HCT116 (cell line): ENCODE results near the gene STX1B. TPM values are rescaled to one million over a fixed set of nuclear protein-coding genes. Genes with fewer than 3 reads are reported as not detected.
A peak's percentile ranks its signal among the peaks of the same experiment; 100 is the strongest.

ENCODE experiments used
- ATAC-seq: fragments of 200-7000 bp; cut with Tn5 transposase; 2 replicates; pipeline ENCODE4 v1.9.1; 2020; ENCODE audit warnings: mild to moderate bottlenecking, moderate library complexity
- BruUV-seq: library from RNA; stranded (reverse); fragments of 400-500 nt; replicated peaks from 2 replicates; lab custom pipeline; 2021; lab: Mats Ljungman, UMichigan
- CTCF ChIA-PET: fragments of 300-600 bp; sonication (Branson Sonifier 250); formaldehyde crosslinking; loops from one replicate; lab custom pipeline; 2021; ENCODE audit warnings: antibody characterized with exemption; lab: Charles Lee
- POLR2A ChIA-PET: fragments of 300-600, 350-600 bp; sonication (Branson Sonifier 250); formaldehyde crosslinking; loops from one replicate; lab custom pipeline; 2021; ENCODE audit warnings: antibody characterized with exemption; lab: Charles Lee
- RAD21 ChIA-PET, 2 experiments: fragments of 300-600 bp; sonication (Branson Sonifier 250); formaldehyde crosslinking; loops; one replicate each; lab custom pipeline; 2023; ENCODE audit warnings: low total read pairs in 2 of 2; ENCODE audit not compliant: uncharacterized antibody in 2 of 2, unreplicated experiment in 2 of 2, low non-redundant PET in 1 of 2; lab: Charles Lee
- DNase-seq: peaks from one replicate; pipeline ENCODE4 v3.0.0-alpha.2; 2010; ENCODE audit warnings: low read depth, low spot score
- H2AFZ ChIP-seq: fragments of 200-600 bp; shearing (Covaris generic), sonication (generic); 2 replicates; pipeline ENCODE4 v1.6.1; 2017; ENCODE audit warnings: low read depth, mixed run types, mixed read lengths, antibody characterized with exemption, low read length; ENCODE audit not compliant: poor library complexity, severe bottlenecking
- H3K27ac ChIP-seq: 2 replicates; pipeline ENCODE4 v1.5.1; 2012; ENCODE audit warnings: low read depth, low read length
- H3K27me3 ChIP-seq: fragments of 200-600 bp; sonication (generic); 2 replicates; pipeline ENCODE4 v1.6.1; 2016; ENCODE audit warnings: mixed run types, low read length, mixed read lengths; ENCODE audit not compliant: insufficient read depth
- H3K36me3 ChIP-seq, 2 experiments: fragments of 200-500 bp in 1 of 2; fragments of 200-600 bp in 1 of 2; sonication (Bioruptor generic) in 1 of 2; sonication (generic) in 1 of 2; 2 replicates each; pipeline versions ENCODE4 v1.5.1 to v1.6.1; 2014 to 2016; ENCODE audit warnings: low read length in 2 of 2, inconsistent platforms in 1 of 2, mixed read lengths in 1 of 2, mixed run types in 1 of 2; ENCODE audit not compliant: insufficient read depth in 2 of 2, control insufficient read depth in 1 of 2
- H3K4me1 ChIP-seq, 2 experiments: fragments of 200-600 bp in 1 of 2; sonication (generic) in 1 of 2; 2 replicates each; pipeline versions ENCODE4 v1.5.1 to v1.6.1; 2012 to 2017; ENCODE audit warnings: low read length in 2 of 2, inconsistent platforms in 1 of 2, mild to moderate bottlenecking in 1 of 2, mixed read lengths in 1 of 2, mixed run types in 1 of 2, moderate library complexity in 1 of 2; ENCODE audit not compliant: insufficient read depth in 2 of 2, control insufficient read depth in 1 of 2
- H3K4me2 ChIP-seq: fragments of 200-600 bp; sonication (generic); 2 replicates; pipeline ENCODE4 v1.6.1; 2017; ENCODE audit warnings: mixed run types, low read length, mixed read lengths
- H3K4me3 ChIP-seq, 2 experiments: fragments of 200-600 bp in 1 of 2; sonication (generic) in 1 of 2; replicated peaks in 1 of 2; 2 replicates each; pipeline ENCODE4 v1.5.1; 2011 to 2016; ENCODE audit warnings: low read length in 2 of 2, control low read depth in 1 of 2, low read depth in 1 of 2, mild to moderate bottlenecking in 1 of 2, mixed read lengths in 1 of 2, mixed run types in 1 of 2
- H3K79me2 ChIP-seq: fragments of 200-600 bp; sonication (generic); 2 replicates; pipeline ENCODE4 v1.6.1; 2017; ENCODE audit warnings: mild to moderate bottlenecking, mixed run types, low read length, moderate library complexity, mixed read lengths; ENCODE audit not compliant: insufficient read depth
- H3K9ac ChIP-seq: fragments of 200-600 bp; sonication (generic); 2 replicates; pipeline ENCODE4 v1.6.1; 2016; ENCODE audit warnings: low read length, mixed read lengths
- H3K9me2 ChIP-seq: fragments of 200-600 bp; sonication (generic), shearing (Covaris generic); 2 replicates; pipeline ENCODE4 v1.6.1; 2017; ENCODE audit warnings: mixed run types, mild to moderate bottlenecking, moderate library complexity; ENCODE audit not compliant: insufficient read depth
- H3K9me3 ChIP-seq, 2 experiments: fragments of 200-500 bp in 1 of 2; fragments of 200-600 bp in 1 of 2; sonication (Bioruptor generic) in 1 of 2; sonication (generic) in 1 of 2; 2 replicates each; pipeline ENCODE4 v1.6.1; 2014 to 2017; ENCODE audit warnings: low read length in 2 of 2, mixed read lengths in 2 of 2, inconsistent platforms in 1 of 2, low read depth in 1 of 2, mild to moderate bottlenecking in 1 of 2, mixed run types in 1 of 2, moderate library complexity in 1 of 2; ENCODE audit not compliant: control insufficient read depth in 1 of 2, insufficient read depth in 1 of 2
- H4K20me1 ChIP-seq: fragments of 200-600 bp; sonication (generic), shearing (Covaris generic); 2 replicates; pipeline ENCODE4 v1.6.1; 2017; ENCODE audit warnings: mixed run types, mild to moderate bottlenecking, moderate library complexity; ENCODE audit not compliant: insufficient read depth
- EZH2phosphoT487 ChIP-seq: fragments of 200-600 bp; IDR thresholded peaks from 2 replicates; pipeline ENCODE4 v1.6.1; 2018; ENCODE audit warnings: antibody characterized with exemption, borderline replicate concordance
- POLR2A ChIP-seq: IDR thresholded peaks from 2 replicates; pipeline ENCODE4 v1.7.0; 2011; ENCODE audit warnings: borderline replicate concordance; ENCODE audit not compliant: insufficient read depth, insufficient read length; ENCODE audit errors: extremely low read depth
- POLR2AphosphoS5 ChIP-seq: IDR thresholded peaks from 2 replicates; pipeline ENCODE4 v1.6.1; 2011; ENCODE audit warnings: mild to moderate bottlenecking, low read depth, low read length, moderate library complexity
- SIN3A ChIP-seq: IDR thresholded peaks from 2 replicates; pipeline ENCODE4 v1.6.1; 2012; ENCODE audit warnings: low read depth
- SRF ChIP-seq: IDR thresholded peaks from 2 replicates; pipeline ENCODE4 v1.6.1; 2012; ENCODE audit warnings: low read depth
- YY1 ChIP-seq: IDR thresholded peaks from 2 replicates; pipeline ENCODE4 v1.6.1; 2011; ENCODE audit warnings: low read length, low read depth, moderate library complexity, mild to moderate bottlenecking; ENCODE audit not compliant: insufficient replicate concordance; ENCODE audit errors: extremely low read depth
- ZFX ChIP-seq: fragments of 450-650 bp; IDR thresholded peaks from 2 replicates; pipeline ENCODE4 v1.6.1; 2017
- intact Hi-C: fragments of 100-400 bp; cut with micrococcal nuclease; formaldehyde crosslinking; loops from 2 replicates; pipeline ENCODE4 v1.10.0; 2022
- total RNA-seq: library from RNA; stranded (reverse); gene quantifications from one replicate; pipeline ENCODE4 v1.2.1, GENCODE V29; 2021; ENCODE audit not compliant: unreplicated experiment
- TF ChIP-seq, protein P1 (sequence below), 3 experiments: fragments of 200-600 bp in 1 of 3; sonication (generic) in 1 of 3; IDR thresholded peaks in 2 of 3; conservative IDR thresholded peaks in 1 of 3; 2 replicates each; pipeline ENCODE4 v1.5.1; 2012 to 2017; ENCODE audit warnings: low read depth in 2 of 3, low read length in 2 of 3, antibody characterized with exemption in 1 of 3, borderline replicate concordance in 1 of 3, control low read depth in 1 of 3, mild to moderate bottlenecking in 1 of 3, mixed read lengths in 1 of 3, mixed run types in 1 of 3, moderate library complexity in 1 of 3; ENCODE audit not compliant: insufficient read depth in 1 of 3
- TF ChIP-seq, protein P2 (sequence below): IDR thresholded peaks from 2 replicates; pipeline ENCODE4 v1.6.1; 2012; ENCODE audit warnings: low read depth
- TF ChIP-seq, protein P3 (sequence below): IDR thresholded peaks from 2 replicates; pipeline ENCODE4 v1.6.1; 2012

STX1B gene
- total RNA-seq, 1 experiment from 2014 or later: 1.6 TPM

DNA sequence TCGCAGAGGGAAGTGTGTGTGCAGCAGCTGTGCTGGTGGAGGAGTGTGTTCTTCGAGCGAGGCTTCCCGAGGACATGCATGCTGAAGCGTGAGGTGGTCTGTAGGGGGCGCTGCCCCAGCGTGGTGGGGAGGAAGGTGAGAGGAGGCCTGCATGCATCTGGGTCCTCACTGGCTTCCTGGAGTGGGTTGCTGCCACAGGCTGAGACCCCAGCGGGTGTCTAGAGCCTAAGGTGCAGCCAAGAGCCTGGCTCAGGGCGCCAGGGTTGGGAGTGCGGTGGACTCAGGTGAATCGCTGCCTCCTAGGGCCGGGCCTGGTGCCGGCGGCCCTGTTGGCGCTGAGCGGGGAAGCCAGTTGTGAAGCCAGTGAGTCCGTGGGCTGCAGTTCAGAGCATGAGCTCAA, 32.9 kb downstream of the STX1B start:
- H3K9me3 ChIP-seq: no peaks in the 10 kb centered on the region
- no peaks in the 10 kb centered on the region for H3K9me2 ChIP-seq
- ATAC-seq: peak; percentile 62; the same call in 1 of the 2 replicates
- H2AFZ ChIP-seq: no peak overlapping the region
- no peak for TF ChIP-seq POLR2AphosphoS5
- TF ChIP-seq, protein P1, sequence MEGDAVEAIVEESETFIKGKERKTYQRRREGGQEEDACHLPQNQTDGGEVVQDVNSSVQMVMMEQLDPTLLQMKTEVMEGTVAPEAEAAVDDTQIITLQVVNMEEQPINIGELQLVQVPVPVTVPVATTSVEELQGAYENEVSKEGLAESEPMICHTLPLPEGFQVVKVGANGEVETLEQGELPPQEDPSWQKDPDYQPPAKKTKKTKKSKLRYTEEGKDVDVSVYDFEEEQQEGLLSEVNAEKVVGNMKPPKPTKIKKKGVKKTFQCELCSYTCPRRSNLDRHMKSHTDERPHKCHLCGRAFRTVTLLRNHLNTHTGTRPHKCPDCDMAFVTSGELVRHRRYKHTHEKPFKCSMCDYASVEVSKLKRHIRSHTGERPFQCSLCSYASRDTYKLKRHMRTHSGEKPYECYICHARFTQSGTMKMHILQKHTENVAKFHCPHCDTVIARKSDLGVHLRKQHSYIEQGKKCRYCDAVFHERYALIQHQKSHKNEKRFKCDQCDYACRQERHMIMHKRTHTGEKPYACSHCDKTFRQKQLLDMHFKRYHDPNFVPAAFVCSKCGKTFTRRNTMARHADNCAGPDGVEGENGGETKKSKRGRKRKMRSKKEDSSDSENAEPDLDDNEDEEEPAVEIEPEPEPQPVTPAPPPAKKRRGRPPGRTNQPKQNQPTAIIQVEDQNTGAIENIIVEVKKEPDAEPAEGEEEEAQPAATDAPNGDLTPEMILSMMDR (IDR thresholded peaks at IDR 0.05 in 2 of 3, conservative IDR thresholded peaks at IDR 0.05 in 1 of 3; ENCODE audit: borderline replicate concordance in 1 of 3, insufficient read depth in 1 of 3, low read depth in 2 of 3, low read length in 2 of 3): peak; percentile 16 to 66 (median 59); a peak in 4 of 6 replicates
- H3K36me3 ChIP-seq: peaks cover 20 to 40% of the 10 kb centered on the region in 2 experiments; a peak in 3 of 4 replicates
- ChIA-PET POLR2A (no interaction called here), CTCF (interaction anchor here (0.6 kb wide), 1 partner anchor 164 kb away, joined by 3 read pairs; no protein-coding TSS in a partner anchor), RAD21 (no interaction called here)
- H4K20me1 ChIP-seq: no peaks in the 10 kb centered on the region
- no peak overlapping the region for H3K9ac ChIP-seq
- no TSS peak for BruUV-seq
- no peak overlapping the region for H3K4me2 ChIP-seq
- intact Hi-C loops: no loop called here
- no peaks in the 10 kb centered on the region for H3K4me1 ChIP-seq
- no peak overlapping the region for H3K27ac ChIP-seq
- no peaks in the 10 kb centered on the region for H3K27me3 ChIP-seq
- H3K79me2 ChIP-seq: peaks cover 3% of the 10 kb centered on the region; the same call in 1 of the 2 replicates
- DNase-seq: no peak
- no peak overlapping the region for H3K4me3 ChIP-seq

DNA sequence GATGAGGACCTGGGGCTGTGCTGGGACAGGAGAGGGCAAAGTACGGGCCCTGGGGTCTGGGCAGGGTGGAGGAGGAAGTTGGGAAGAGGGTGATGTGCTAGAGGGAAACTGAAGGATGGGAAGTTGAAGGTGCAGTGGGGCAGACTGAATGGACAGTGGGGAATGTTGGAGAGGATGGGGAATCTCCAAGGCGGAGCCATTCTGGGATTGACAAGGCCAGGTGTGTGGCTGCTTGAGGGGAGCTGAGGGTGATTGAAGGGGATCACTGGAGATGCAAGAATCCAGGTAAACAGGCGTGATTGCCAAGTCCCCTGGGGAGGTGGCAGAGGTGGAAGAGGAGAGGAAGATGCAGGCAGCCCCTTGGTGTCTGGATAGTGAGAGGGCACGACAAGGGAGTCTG, 34.0 kb downstream of the STX1B start:
- Histone ChIP-seq H4K20me1 (no peaks in the 10 kb centered on the region), H3K4me1 (no peaks in the 10 kb centered on the region), H3K4me2 (no peak overlapping the region), H3K4me3 (no peak overlapping the region), H3K79me2 (peaks cover 3% of the 10 kb centered on the region; the same call in 1 of the 2 replicates), H3K27me3 (no peaks in the 10 kb centered on the region), H3K27ac (no peak overlapping the region), H3K9ac (no peak overlapping the region), H3K9me2 (no peaks in the 10 kb centered on the region), H3K9me3 (no peaks in the 10 kb centered on the region), H3K36me3 (peaks cover 23 to 49% of the 10 kb centered on the region in 2 experiments; a peak in 3 of 4 replicates), H2AFZ (no peak overlapping the region)
- TF ChIP-seq POLR2A (no peak), ZFX (no peak), SRF (no peak), YY1 (no peak), EZH2phosphoT487 (no peak), SIN3A (no peak)
- TF ChIP-seq, protein P2, sequence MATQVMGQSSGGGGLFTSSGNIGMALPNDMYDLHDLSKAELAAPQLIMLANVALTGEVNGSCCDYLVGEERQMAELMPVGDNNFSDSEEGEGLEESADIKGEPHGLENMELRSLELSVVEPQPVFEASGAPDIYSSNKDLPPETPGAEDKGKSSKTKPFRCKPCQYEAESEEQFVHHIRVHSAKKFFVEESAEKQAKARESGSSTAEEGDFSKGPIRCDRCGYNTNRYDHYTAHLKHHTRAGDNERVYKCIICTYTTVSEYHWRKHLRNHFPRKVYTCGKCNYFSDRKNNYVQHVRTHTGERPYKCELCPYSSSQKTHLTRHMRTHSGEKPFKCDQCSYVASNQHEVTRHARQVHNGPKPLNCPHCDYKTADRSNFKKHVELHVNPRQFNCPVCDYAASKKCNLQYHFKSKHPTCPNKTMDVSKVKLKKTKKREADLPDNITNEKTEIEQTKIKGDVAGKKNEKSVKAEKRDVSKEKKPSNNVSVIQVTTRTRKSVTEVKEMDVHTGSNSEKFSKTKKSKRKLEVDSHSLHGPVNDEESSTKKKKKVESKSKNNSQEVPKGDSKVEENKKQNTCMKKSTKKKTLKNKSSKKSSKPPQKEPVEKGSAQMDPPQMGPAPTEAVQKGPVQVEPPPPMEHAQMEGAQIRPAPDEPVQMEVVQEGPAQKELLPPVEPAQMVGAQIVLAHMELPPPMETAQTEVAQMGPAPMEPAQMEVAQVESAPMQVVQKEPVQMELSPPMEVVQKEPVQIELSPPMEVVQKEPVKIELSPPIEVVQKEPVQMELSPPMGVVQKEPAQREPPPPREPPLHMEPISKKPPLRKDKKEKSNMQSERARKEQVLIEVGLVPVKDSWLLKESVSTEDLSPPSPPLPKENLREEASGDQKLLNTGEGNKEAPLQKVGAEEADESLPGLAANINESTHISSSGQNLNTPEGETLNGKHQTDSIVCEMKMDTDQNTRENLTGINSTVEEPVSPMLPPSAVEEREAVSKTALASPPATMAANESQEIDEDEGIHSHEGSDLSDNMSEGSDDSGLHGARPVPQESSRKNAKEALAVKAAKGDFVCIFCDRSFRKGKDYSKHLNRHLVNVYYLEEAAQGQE: no peak
- TF ChIP-seq, protein P3, sequence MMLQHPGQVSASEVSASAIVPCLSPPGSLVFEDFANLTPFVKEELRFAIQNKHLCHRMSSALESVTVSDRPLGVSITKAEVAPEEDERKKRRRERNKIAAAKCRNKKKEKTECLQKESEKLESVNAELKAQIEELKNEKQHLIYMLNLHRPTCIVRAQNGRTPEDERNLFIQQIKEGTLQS: no peak
- no peak for DNase-seq
- ChIA-PET CTCF (no interaction called here), POLR2A (no interaction called here), RAD21 (no interaction called here)
- intact Hi-C loops: no loop called here
- BruUV-seq: no TSS peak
- ATAC-seq: no peak
